GM20000 (cell line): ENCODE data around the gene KIAA0513.

Experiments
- DNase-seq: peaks from one replicate; pipeline ENCODE4 v3.0.0; 2012; ENCODE audit warnings: low spot score
- TF ChIP-seq, protein P1 (sequence below): IDR thresholded peaks from 2 replicates; pipeline ENCODE4 v1.5.1; 2012; ENCODE audit warnings: mild to moderate bottlenecking, control low read depth; ENCODE audit errors: extremely low read depth, missing control alignments

KIAA0513 gene

DNA sequence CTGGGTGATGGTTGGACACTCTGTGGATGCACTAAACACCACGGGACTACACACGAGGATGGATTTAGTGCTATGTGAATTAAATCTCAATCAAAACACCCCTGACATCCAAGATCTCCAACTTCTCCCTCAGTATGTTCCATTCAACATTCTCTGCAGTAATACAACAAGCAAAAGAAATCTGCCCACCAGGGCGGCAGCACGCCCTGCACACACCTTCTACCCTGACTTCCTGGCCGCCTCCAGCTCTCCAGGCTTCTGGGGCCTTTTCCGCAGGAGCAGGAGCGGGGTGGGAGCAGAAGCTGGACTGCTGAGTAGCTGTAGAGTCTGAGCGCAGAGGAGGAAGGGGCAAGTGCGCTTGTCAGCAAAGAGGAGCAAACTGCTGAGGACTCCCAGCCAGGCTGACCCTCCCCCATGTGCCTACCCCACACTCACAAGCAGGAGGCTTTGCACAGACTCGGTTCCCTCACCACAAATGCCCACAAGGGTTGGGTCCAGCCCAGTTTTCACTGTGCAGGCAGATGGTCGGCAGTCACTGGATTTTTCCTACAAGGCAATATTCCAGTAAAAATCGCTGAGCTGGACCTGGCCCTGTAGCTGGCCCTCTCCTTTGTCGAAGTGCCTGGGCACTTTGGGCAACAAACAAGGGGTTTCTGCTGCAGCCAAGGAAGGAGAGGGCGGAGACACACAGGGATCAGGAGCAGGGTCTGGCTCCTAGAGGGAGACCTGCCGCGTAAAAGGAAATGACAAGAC is 39.1 kb upstream of the KIAA0513 start:
- TF ChIP-seq, protein P1, sequence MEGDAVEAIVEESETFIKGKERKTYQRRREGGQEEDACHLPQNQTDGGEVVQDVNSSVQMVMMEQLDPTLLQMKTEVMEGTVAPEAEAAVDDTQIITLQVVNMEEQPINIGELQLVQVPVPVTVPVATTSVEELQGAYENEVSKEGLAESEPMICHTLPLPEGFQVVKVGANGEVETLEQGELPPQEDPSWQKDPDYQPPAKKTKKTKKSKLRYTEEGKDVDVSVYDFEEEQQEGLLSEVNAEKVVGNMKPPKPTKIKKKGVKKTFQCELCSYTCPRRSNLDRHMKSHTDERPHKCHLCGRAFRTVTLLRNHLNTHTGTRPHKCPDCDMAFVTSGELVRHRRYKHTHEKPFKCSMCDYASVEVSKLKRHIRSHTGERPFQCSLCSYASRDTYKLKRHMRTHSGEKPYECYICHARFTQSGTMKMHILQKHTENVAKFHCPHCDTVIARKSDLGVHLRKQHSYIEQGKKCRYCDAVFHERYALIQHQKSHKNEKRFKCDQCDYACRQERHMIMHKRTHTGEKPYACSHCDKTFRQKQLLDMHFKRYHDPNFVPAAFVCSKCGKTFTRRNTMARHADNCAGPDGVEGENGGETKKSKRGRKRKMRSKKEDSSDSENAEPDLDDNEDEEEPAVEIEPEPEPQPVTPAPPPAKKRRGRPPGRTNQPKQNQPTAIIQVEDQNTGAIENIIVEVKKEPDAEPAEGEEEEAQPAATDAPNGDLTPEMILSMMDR: no peak
- no peak for DNase-seq

- no peak for DNase-seq
- TF ChIP-seq, protein P1: no peak
Measured at GRCh38 chr16:84989749-84990620, 37.6 kb upstream of the KIAA0513 start.

- DNase-seq: no peak
Measured at GRCh38 chr16:84990782-84991181, 36.8 kb upstream of the KIAA0513 start.

GRCh38 chr16:84992717-84993075 is 34.9 kb upstream of the KIAA0513 start:
- TF ChIP-seq, protein P1: no peak
- DNase-seq: no peak

More at GRCh38 chr16:84990782-84991181, 36.8 kb upstream of the KIAA0513 start:
- TF ChIP-seq, protein P1: no peak

DNA sequence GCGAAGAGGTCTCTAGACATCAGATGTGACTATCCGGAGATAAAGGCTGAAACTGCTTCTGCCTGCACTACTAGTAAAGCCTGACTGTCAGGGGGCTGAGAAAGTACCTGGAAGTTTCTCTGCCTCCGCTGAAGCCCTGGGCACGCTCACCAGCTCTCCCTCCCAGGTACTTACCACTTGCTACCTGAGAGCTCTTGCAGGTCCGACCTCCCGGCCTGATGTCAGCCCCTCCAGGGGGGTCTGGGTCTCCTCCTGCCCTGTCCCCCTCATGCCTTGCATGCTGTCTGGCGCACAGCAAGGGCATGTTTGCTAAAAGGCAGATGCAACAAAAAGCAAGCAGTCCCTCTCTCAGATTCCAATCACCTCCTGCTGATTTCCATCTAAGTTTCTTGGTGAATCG is 33.7 kb upstream of the KIAA0513 start:
- no peak for DNase-seq
- TF ChIP-seq, protein P1: no peak

DNA sequence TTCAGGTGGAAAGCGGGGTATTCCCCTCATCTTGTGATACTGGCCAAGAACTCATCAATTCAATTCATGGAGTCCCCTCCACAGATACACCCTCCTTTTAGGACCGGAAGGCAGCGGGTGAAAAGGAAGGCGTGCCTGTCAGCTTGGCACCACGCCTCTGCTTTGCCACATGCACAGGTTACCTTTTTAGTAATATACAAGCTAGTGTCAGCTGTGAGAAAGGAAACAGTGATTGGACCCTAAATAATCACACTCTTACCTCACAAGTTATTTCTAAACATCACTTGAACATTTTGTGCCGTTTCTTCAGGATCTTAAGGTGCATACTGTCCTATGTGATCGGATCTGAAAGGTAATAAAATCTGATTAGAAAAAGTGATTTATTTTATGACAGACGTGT is 31.9 kb upstream of the KIAA0513 start:
- TF ChIP-seq, protein P1: no peak
- no peak for DNase-seq

DNA sequence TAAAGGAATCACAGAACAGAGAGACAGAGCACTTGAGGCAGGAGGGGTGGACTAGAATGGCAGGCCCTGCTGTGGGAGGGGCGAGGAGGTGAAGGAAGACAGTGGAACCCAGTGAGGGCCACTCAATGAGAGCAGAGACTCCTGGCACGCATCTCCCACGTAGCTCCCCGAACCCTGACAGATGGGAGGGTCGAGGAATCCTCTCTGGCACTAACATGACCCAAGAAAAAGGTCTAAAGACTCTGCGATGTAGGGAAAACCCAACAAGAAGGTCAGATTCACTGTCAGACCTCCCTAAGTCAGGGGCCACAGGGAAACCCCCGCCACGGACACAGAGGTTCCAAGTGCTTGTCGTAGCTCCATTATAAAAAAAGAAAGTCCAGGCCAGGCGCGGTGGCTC is 31.2 kb upstream of the KIAA0513 start:
- no peak for DNase-seq
- TF ChIP-seq, protein P1: no peak
